Measurements from ENCODE around the gene ZNF557. TPM values are rescaled to one million over a fixed set of nuclear protein-coding genes. Genes with fewer than 3 reads are reported as not detected.

The ZNF557 gene
- total and polyA plus RNA-seq, 8 donors, result 1.7 to 6.6 (median 3.5) TPM

- Histone ChIP-seq H3K27ac (no peak overlapping the region), H3K27me3 (no peaks in the 10 kb centered on the region), H3K36me3 (no peaks in the 10 kb centered on the region), H3K4me3 (no peak overlapping the region), H3K9me3 (no peaks in the 10 kb centered on the region), H3K4me1 (peaks cover 0 to 3% (median 0%) of the 10 kb centered on the region in 3 donors)
- ATAC-seq (no peak), FAIRE-seq (no peak), DNase-seq (no peak)
- no peak for TF ChIP-seq CTCF (IDR thresholded peaks at IDR 0.05)
- intact Hi-C loops (cut with DNase I), result no loop called here
- 79 to 82% methylated on average over 10 of the region's 10 CpGs for WGBS, 2 donors
Observed at GRCh38 chr19:7106711-7107657, 37.5 kb downstream of the ZNF557 start.

GRCh38 chr19:7109678-7110289, 40.3 kb downstream of the ZNF557 start:
- H3K36me3 ChIP-seq, result peaks cover 0 to under 1% (median 0%) of the 10 kb centered on the region in 3 donors
- H3K4me1 ChIP-seq, result no peaks in the 10 kb centered on the region
- no peak overlapping the region for H3K4me3 ChIP-seq
- ATAC-seq, result peak in 3 of 4 donors; percentile 19 to 48 (median 48)
- intact Hi-C loops (cut with DNase I), result no loop called here
- TF ChIP-seq CTCF (IDR thresholded peaks at IDR 0.05), result no peak
- H3K27me3 ChIP-seq, result no peaks in the 10 kb centered on the region
- 52% methylated on average over 8 of the region's 8 CpGs for WGBS, 2 donors
- no peak overlapping the region for H3K27ac ChIP-seq
- no peak for DNase-seq
- FAIRE-seq, result no peak
- no peaks in the 10 kb centered on the region for H3K9me3 ChIP-seq

- no peak for FAIRE-seq
- Histone ChIP-seq H3K4me1 (no peaks in the 10 kb centered on the region), H3K4me3 (no peak overlapping the region), H3K9me3 (no peaks in the 10 kb centered on the region), H3K36me3 (peaks cover 0 to 20% (median 4%) of the 10 kb centered on the region in 3 donors), H3K27ac (no peak overlapping the region), H3K27me3 (no peaks in the 10 kb centered on the region)
- 80 to 85% methylated on average over 4 of the region's 4 CpGs for WGBS, 2 donors
- no peak for TF ChIP-seq CTCF (IDR thresholded peaks at IDR 0.05)
- intact Hi-C loops (cut with DNase I), result no loop called here
- no peak for DNase-seq
- ATAC-seq, result no peak
Observed at GRCh38 chr19:7112675-7113074, 43.2 kb downstream of the ZNF557 start.

- Histone ChIP-seq H3K27me3 (no peaks in the 10 kb centered on the region), H3K27ac (no peak overlapping the region), H3K36me3 (peaks cover 0 to 26% (median 5%) of the 10 kb centered on the region in 3 donors), H3K9me3 (no peaks in the 10 kb centered on the region), H3K4me1 (no peaks in the 10 kb centered on the region), H3K4me3 (no peak overlapping the region)
- WGBS, 2 donors, result 87 to 91% methylated on average over 1 of the region's 1 CpG
- intact Hi-C loops (cut with DNase I), result no loop called here
- no peak for DNase-seq
- FAIRE-seq, result no peak
- ATAC-seq, result no peak
- no peak for TF ChIP-seq CTCF (IDR thresholded peaks at IDR 0.05)
Observed at GRCh38 chr19:7113233-7113632, 43.7 kb downstream of the ZNF557 start.

Measured in pancreas (tissue), 10 donors.